Naive B cell (primary cell): ENCODE results near the gene NOD2. TPM values are rescaled to one million over a fixed set of nuclear protein-coding genes. Genes with fewer than 3 reads are reported as not detected.

Source experiments
- ATAC-seq, 2 donors: fragments of 150-1000 bp; cut with Tn5 transposase; 2 replicates each; pipeline ENCODE4 v1.10.0; 2021; ENCODE audit warnings: low read depth in 2 of 2, mild to moderate bottlenecking in 2 of 2, moderate library complexity in 2 of 2
- DNase-seq: peaks from one replicate; pipeline ENCODE4 v3.0.0; 2022
- H3K27ac Mint-ChIP-seq, 6 donors: one replicate each; pipeline ENCODE4 v1.8.0; 2020 to 2022; ENCODE audit warnings: mild to moderate bottlenecking in 6 of 6, mixed read lengths in 6 of 6, moderate library complexity in 5 of 6, inconsistent platforms in 2 of 6
- H3K27me3 Mint-ChIP-seq, 3 donors: one replicate each; pipeline ENCODE4 v1.8.0; 2021 to 2022; ENCODE audit warnings: mixed read lengths in 3 of 3, mild to moderate bottlenecking in 1 of 3
- H3K36me3 Mint-ChIP-seq, 2 donors: one replicate each; pipeline ENCODE4 v1.8.0; 2020 to 2022; ENCODE audit warnings: mixed read lengths in 2 of 2, inconsistent platforms in 1 of 2, mild to moderate bottlenecking in 1 of 2
- H3K4me1 Mint-ChIP-seq, 3 donors: one replicate each; pipeline ENCODE4 v1.8.0; 2020 to 2022; ENCODE audit warnings: mixed read lengths in 3 of 3, inconsistent platforms in 1 of 3, mild to moderate bottlenecking in 1 of 3, moderate library complexity in 1 of 3
- H3K4me3 Mint-ChIP-seq, 8 donors: one replicate each; pipeline ENCODE4 v1.8.0; 2020 to 2022; ENCODE audit warnings: mild to moderate bottlenecking in 8 of 8, mixed read lengths in 8 of 8, moderate library complexity in 8 of 8, inconsistent platforms in 2 of 8
- H3K9me3 Mint-ChIP-seq, 7 donors: one replicate each; pipeline ENCODE4 v1.8.0; 2020 to 2022; ENCODE audit warnings: mixed read lengths in 7 of 7, mild to moderate bottlenecking in 5 of 7, inconsistent platforms in 2 of 7, moderate library complexity in 1 of 7
- polyA plus RNA-seq, 6 donors: library from polyadenylated mRNA; unstranded; fragments of 300-500 nt; fragmentation: Illumina TruSeq; gene quantifications; one replicate each; pipeline ENCODE4 v1.2.3, GENCODE V29; 2021; ENCODE audit warnings: low read depth in 6 of 6

NOD2 gene
- polyA plus RNA-seq, 6 donors from 2014 or later = 0.07 to 0.25 (median 0.16) TPM; not detected in 2

DNA sequence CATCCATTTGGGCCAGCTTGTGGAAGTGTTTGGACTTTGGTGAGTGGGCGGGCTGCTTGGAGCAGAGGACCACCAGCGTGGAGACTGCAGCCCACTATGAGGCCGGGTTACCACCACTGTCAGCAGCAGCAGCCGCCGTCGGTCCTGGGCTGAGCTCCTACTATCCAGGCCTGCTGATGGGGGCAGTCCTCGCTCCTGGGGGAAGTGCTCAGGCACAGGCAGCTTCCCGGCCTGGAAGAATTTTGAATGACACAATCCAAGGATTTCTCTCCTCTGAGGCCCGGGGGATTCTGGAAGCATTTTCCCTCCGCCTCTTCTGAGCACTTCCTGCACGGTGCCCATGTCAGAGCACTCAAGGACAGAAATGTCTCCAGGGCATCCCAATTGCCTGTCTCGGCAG lies 5.3 kb upstream of the NOD2 start:
- no peak for DNase-seq
- Mint-ChIP-seq H3K36me3 (peaks cover 0 to 9% of the 10 kb centered on the region in 2 donors), H3K4me1 (peaks cover 34 to 40% (median 38%) of the 10 kb centered on the region in 3 donors), H3K4me3 (no peak overlapping the region), H3K27ac (peak overlapping the region in 1 of 6 donors; percentile 61), H3K27me3 (peaks cover 10 to 11% (median 10%) of the 10 kb centered on the region in 3 donors), H3K9me3 (no peaks in the 10 kb centered on the region)
- no peak for ATAC-seq

DNA sequence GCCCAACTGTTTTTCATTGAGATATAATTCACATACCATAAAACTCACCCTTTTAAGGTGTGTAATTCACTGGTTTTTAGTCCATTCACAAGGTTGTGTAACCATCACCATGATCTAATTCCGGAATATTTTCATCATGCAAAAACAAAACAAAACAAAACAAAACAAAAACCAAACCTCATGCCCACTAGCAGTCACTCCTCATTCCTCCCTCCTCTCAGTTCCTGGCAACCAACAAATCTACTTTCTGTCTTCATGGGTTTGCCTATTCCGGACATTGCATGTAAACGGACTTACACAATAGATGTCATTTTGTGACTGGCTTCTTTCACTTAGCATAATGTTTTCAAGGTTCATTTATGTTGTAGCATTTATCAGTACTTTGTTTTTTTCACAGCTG lies 4.5 kb upstream of the NOD2 start:
- Mint-ChIP-seq H3K27ac (peak overlapping the region in 1 of 6 donors; percentile 1), H3K4me1 (peaks cover 29 to 35% (median 34%) of the 10 kb centered on the region in 3 donors), H3K27me3 (peaks cover 10 to 13% (median 12%) of the 10 kb centered on the region in 3 donors), H3K9me3 (no peaks in the 10 kb centered on the region), H3K4me3 (no peak overlapping the region), H3K36me3 (peaks cover 0 to 10% of the 10 kb centered on the region in 2 donors)
- ATAC-seq (no peak), DNase-seq (no peak)

DNA sequence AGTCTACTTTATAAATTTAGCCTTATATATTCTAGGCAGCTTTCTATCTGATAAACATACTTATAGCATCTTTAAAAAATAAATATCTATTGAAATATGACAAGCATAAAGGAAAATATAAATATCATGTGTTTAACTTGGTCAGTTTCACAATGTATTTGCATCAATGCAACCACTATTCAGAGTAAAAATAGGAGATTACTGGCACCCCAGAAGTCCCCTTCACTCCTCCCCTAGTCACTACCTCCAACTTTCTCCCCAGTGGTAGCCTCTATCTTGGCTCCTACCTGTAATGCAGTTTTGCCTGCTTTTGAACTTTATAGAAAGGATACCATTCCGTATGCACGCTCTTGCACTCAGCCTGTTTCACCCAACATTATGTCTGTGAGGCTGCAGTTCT lies 3.2 kb upstream of the NOD2 start:
- ATAC-seq = no peak
- H3K27ac Mint-ChIP-seq = no peak overlapping the region
- DNase-seq = no peak
- H3K4me3 Mint-ChIP-seq = no peak overlapping the region
- peaks cover 10 to 25% (median 23%) of the 10 kb centered on the region in 3 donors for H3K27me3 Mint-ChIP-seq
- peaks cover 27 to 35% (median 33%) of the 10 kb centered on the region in 3 donors for H3K4me1 Mint-ChIP-seq
- peaks cover 0 to 10% of the 10 kb centered on the region in 2 donors for H3K36me3 Mint-ChIP-seq
- H3K9me3 Mint-ChIP-seq = no peaks in the 10 kb centered on the region

DNA sequence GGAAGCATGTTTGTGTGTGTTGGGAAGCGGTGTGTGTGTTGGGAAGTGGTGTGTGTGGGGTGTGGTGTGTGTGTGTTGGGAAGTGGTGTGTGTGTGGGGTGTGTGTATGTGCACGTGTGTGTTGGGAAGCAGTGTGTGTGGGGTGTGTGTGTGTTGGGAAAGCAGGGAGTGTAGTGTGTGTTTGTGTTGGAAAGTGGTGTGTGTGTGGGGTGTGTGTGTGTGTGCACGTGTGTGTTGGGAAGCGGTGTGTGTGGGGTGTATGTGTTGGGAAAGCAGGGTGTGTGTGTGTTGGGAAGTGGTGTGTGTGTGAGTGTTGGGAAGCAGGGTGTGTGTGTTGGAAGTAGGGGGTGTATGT lies 785 bp upstream of the NOD2 start:
- Mint-ChIP-seq H3K27ac (peak overlapping the region in 2 of 6 donors; percentile 46 to 65), H3K4me3 (peak overlapping the region in 7 of 8 donors; percentile 64 to 91 (median 76)), H3K27me3 (peaks cover 10 to 26% (median 23%) of the 10 kb centered on the region in 3 donors), H3K9me3 (no peaks in the 10 kb centered on the region), H3K36me3 (peaks cover 0 to 10% of the 10 kb centered on the region in 2 donors), H3K4me1 (peaks cover 35 to 40% (median 39%) of the 10 kb centered on the region in 3 donors)
- DNase-seq (no peak), ATAC-seq (no peak)

DNA sequence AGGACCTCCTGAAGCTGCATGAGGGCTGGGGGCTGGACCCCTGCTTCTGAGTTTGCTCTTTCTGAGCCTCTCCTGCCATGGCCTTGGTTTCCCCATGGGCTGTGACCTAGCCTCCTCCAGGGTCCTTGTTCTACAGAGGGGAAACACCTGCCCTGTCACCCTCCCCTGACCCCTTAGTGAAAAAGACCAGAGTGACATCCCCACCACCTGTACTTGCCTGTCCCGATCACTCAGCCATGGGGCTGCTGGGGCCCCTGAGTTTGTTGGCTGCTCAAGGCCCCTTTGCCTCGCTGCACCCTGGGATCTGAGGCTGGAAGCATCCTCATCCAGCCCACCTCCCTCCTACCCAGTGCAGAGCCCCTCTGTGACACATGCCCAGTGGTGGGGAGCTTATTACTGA lies 800 bp downstream of the NOD2 start:
- Mint-ChIP-seq H3K4me3 (peak overlapping the region; percentile 22 to 92 (median 80)), H3K27ac (peak overlapping the region in 5 of 6 donors; percentile 16 to 91 (median 54)), H3K4me1 (peaks cover 44 to 55% (median 47%) of the 10 kb centered on the region in 3 donors), H3K36me3 (peaks cover 0 to 10% of the 10 kb centered on the region in 2 donors), H3K27me3 (peaks cover 10 to 26% (median 23%) of the 10 kb centered on the region in 3 donors), H3K9me3 (no peaks in the 10 kb centered on the region)
- DNase-seq (no peak), ATAC-seq (no peak)

DNA sequence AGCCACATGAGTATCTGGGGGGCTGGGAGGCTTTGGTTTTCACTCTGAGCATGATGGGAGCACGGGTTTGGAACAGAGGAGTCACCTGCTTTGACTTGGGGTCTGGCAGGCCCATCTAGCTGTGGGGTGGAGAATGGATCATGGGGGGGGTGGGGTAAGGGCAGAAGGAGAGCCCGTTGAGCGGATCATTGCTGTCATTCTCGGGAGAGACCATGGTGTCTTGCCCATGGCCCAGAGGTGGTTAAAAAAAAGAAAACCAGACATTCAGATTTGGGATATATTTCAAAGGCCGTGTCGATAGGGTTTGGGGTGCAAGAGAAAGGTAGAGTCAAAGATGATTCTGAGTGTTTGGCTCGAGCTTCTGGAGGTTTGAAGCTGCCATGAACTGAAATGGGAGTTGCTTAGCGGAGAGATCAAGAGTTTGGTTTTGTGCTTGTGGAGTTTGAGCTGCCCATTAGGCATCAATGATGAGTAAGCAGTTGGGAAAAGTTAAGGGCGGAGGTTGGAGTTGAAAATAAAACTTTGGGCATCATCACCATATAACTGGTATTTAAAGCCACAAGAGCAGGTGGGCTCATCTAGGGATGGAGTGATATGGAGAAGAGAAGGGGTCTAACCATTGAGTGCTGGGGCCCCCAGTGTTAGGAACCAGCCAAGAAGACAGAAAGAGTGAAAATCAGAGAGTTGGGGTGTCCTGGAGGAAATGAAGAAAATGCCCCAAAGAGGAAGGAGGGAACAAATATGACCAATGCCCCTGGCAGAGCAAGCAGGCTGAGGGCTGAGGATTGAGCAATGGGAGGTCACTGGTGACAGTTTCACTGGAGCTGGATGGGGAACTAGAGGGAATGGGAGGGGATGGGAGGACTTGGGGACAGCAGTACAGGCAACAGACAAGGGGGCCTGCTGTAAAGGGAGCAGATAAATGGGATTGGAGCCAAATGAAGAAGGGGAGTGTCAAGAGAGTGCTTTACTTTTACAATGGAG lies 1.9 kb downstream of the NOD2 start:
- Mint-ChIP-seq H3K36me3 (peaks cover 0 to 10% of the 10 kb centered on the region in 2 donors), H3K27ac (peak overlapping the region in 2 of 6 donors; percentile 29 to 85), H3K27me3 (peaks cover 10 to 26% (median 23%) of the 10 kb centered on the region in 3 donors)

DNA sequence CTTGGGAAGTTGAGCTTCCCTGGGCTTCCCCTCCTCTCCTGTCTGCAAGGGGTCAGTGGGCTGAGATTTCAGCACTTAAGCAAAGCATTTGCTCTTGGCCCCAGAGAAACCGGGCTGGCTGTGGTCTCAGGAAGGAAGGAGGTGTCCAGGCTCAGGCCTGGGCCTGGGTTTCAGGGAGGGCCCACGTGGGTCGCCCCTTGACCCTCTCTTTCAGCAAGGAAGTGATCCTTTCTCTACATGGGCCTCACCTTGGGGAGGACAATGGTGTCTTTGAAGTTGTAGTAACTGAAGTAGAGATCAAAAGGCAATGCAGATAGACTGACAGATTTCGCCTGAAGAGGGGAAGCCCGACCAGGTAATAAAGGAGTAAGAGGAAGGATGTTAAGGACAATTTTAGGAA lies 2.7 kb downstream of the NOD2 start:
- peaks cover 0 to 10% of the 10 kb centered on the region in 2 donors for H3K36me3 Mint-ChIP-seq
- H3K4me3 Mint-ChIP-seq = peak overlapping the region in 3 of 8 donors; percentile 1 to 54 (median 40)

More for the DNA sequence above, 1.9 kb downstream of the NOD2 start:
- ATAC-seq (no peak), DNase-seq (no peak)
- H3K9me3 Mint-ChIP-seq = no peaks in the 10 kb centered on the region
- peaks cover 44 to 61% (median 52%) of the 10 kb centered on the region in 3 donors for H3K4me1 Mint-ChIP-seq
- H3K4me3 Mint-ChIP-seq = peak overlapping the region in 4 of 8 donors; percentile 22 to 57 (median 26)

DNA sequence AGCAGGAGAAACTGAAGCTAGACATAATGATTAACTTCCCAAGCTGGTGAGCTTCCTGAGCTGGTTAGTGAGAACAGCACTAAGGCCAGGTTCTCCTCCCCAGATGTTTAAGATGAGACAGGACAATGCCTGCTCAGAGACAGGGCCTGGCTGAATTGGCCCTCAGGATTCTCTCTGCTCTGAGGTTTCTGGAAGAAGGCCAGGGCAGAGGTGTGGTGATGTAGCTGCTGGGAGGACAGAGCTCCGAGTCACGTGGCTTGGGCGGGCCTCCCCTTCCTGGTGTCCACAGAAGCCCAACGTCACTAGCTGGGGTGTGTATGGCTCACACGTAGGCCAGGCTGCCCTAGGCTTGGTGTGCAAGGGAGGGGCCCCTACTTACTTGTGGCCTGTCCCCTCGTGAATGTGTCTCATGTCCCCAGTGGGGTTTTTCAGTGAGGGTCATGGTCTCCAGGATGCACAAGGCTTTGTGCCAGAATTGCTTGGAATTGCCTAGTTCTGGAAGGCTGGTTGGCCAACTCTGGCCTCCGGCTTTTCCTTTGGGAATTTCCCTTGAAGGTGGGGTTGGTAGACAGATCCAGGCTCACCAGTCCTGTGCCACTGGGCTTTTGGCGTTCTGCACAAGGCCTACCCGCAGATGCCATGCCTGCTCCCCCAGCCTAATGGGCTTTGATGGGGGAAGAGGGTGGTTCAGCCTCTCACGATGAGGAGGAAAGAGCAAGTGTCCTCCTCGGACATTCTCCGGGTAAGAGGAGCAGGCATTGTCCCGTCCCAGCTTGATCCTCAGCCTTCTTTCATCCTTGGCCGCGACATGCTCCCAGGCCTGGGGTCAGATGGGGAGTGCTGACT lies 3.4 kb downstream of the NOD2 start:
- H3K4me3 Mint-ChIP-seq = peak overlapping the region in 3 of 8 donors; percentile 1 to 88 (median 54)
- ATAC-seq (no peak), DNase-seq (no peak)
- H3K27ac Mint-ChIP-seq = peak overlapping the region in 3 of 6 donors; percentile 44 to 86 (median 77)
- peaks cover 44 to 61% (median 52%) of the 10 kb centered on the region in 3 donors for H3K4me1 Mint-ChIP-seq
- peaks cover 5 to 26% (median 23%) of the 10 kb centered on the region in 3 donors for H3K27me3 Mint-ChIP-seq
- peaks cover 0 to 10% of the 10 kb centered on the region in 2 donors for H3K36me3 Mint-ChIP-seq
- no peaks in the 10 kb centered on the region for H3K9me3 Mint-ChIP-seq

More for the DNA sequence above, 2.7 kb downstream of the NOD2 start:
- no peak for ATAC-seq
- Mint-ChIP-seq H3K4me1 (peaks cover 44 to 61% (median 52%) of the 10 kb centered on the region in 3 donors), H3K27ac (peak overlapping the region in 4 of 6 donors; percentile 39 to 44 (median 42)), H3K9me3 (no peaks in the 10 kb centered on the region), H3K27me3 (peaks cover 6 to 26% (median 23%) of the 10 kb centered on the region in 3 donors)
- DNase-seq = no peak

DNA sequence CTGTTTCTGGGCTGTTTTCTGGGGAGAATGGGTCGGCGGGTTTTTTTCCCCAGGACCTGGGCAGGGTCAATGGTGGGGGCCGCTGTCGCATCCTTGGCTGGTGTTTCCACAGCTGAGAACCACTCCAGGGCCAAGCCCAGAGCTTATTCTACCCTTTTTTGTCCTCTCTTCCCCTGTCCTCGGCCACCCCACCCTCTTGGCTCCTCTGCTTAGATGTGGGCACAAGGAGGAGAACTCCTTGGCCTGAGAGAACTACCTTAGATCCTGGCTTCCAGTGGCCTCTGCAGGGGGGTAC lies 4.0 kb downstream of the NOD2 start:
- Mint-ChIP-seq H3K4me1 (peaks cover 42 to 59% (median 50%) of the 10 kb centered on the region in 3 donors), H3K36me3 (peaks cover 0 to 8% of the 10 kb centered on the region in 2 donors)
- no peak for ATAC-seq

DNA sequence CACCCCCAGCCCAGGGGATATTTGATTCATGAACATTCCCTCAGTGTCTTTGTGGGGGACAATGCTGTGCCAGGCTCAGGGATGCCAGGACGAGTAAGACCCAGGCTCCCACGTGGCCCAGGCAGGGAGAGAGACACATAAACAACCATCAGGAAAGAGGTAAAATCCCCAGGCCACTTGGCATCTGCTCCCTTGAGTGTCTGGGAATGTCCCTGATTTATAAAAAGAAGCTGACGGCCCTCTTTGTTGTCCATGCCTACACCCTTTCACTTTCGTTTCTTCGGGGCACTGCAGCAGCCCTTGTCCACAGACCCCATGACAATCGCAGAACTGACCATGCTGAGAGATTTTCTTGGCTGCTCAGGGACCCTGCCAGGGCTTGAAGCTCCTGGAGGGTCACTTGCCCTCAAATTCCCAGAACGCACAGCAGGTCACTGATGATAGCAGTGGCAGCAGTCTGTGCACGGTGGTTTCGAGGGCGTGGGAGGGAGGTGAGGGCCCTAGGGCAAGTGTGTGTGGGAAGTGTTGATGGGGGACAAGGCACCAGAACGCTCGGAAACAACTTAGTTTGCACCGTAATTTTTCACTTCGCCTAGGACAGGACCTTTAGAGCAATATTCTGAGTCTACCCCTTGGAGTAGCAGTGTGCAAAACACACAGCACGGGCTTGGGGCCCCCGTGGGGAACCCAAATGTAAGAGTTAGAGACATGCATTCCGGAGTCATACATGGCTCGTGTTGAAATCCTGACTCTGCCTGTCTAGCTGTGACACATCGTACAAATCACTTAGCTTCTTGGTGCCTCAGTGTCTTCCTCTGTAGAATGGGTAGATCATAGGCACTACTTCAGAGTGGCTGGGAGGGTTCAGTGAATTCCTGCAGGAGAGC lies 4.7 kb downstream of the NOD2 start:
- H3K27me3 Mint-ChIP-seq = peaks cover 0 to 15% (median 13%) of the 10 kb centered on the region in 3 donors
- peak overlapping the region; percentile 64 to 89 (median 84) for H3K4me3 Mint-ChIP-seq
- peaks cover 0 to under 1% of the 10 kb centered on the region in 2 donors for H3K36me3 Mint-ChIP-seq
- DNase-seq (no peak), ATAC-seq (peak; percentile 64 to 69)
- H3K9me3 Mint-ChIP-seq = peaks cover 0 to 1% (median 0%) of the 10 kb centered on the region in 7 donors
- peaks cover 34 to 51% (median 42%) of the 10 kb centered on the region in 3 donors for H3K4me1 Mint-ChIP-seq
- H3K27ac Mint-ChIP-seq = peak overlapping the region; percentile 51 to 91 (median 86)

More for the DNA sequence above, 4.0 kb downstream of the NOD2 start:
- H3K27ac Mint-ChIP-seq = peak overlapping the region in 5 of 6 donors; percentile 51 to 91 (median 86)
- DNase-seq = no peak
- peaks cover under 1 to 23% (median 20%) of the 10 kb centered on the region in 3 donors for H3K27me3 Mint-ChIP-seq
- no peaks in the 10 kb centered on the region for H3K9me3 Mint-ChIP-seq
- peak overlapping the region in 6 of 8 donors; percentile 64 to 89 (median 84) for H3K4me3 Mint-ChIP-seq

DNA sequence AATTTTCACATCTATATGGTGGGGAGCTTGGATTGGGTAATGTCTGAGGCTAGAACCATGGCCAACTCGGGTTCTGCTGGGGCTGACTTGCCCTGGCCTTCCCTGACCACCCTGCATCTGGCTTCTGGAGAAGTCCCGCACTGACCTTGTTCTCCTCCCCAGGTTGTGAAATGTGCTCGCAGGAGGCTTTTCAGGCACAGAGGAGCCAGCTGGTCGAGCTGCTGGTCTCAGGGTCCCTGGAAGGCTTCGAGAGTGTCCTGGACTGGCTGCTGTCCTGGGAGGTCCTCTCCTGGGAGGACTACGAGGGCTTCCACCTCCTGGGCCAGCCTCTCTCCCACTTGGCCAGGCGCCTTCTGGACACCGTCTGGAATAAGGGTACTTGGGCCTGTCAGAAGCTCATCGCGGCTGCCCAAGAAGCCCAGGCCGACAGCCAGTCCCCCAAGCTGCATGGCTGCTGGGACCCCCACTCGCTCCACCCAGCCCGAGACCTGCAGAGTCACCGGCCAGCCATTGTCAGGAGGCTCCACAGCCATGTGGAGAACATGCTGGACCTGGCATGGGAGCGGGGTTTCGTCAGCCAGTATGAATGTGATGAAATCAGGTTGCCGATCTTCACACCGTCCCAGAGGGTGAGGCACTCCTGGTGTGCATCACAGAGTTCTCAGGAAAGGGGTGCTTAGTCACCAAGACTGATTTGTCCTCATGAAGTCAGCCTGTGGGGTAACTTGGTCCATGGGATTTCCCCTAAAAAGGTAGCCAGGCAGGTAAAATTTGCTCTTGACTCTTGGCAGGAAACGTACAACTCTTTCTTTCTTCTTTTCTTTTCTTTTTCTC lies 6.1 kb downstream of the NOD2 start:
- Mint-ChIP-seq H3K27me3 (peaks cover 0 to 7% (median 5%) of the 10 kb centered on the region in 3 donors), H3K36me3 (peaks cover 8% of the 10 kb centered on the region in 2 donors), H3K4me1 (peaks cover 24 to 42% (median 32%) of the 10 kb centered on the region in 3 donors), H3K27ac (peak overlapping the region in 1 of 6 donors; percentile 44), H3K4me3 (peak overlapping the region in 3 of 8 donors; percentile 23 to 59 (median 29)), H3K9me3 (peaks cover 2 to 14% (median 9%) of the 10 kb centered on the region in 7 donors)
- ATAC-seq = no peak
- no peak for DNase-seq
